HG02970 (cell line): Measurements from ENCODE around the gene ZNF750.

Source experiments
- ATAC-seq: cut with Tn5 transposase; IDR thresholded peaks from one replicate; pipeline ENCODE4 v1.9.1; 2021; ENCODE audit warnings: mild to moderate bottlenecking, moderate library complexity, moderate number of reproducible peaks; ENCODE audit not compliant: unreplicated experiment, low FRiP score

The ZNF750 gene

GRCh38 chr17:82839617-82840292, at the start of gene ZNF750:
TSS of gene ZNF750 (minus strand) at chr17:82840022. CDS start at chr17:82832454, 7,568 bp downstream.
- no peak for ATAC-seq

- no peak for ATAC-seq
Measured at GRCh38 chr17:82888583-82889495, 49.0 kb upstream of the ZNF750 start.

DNA sequence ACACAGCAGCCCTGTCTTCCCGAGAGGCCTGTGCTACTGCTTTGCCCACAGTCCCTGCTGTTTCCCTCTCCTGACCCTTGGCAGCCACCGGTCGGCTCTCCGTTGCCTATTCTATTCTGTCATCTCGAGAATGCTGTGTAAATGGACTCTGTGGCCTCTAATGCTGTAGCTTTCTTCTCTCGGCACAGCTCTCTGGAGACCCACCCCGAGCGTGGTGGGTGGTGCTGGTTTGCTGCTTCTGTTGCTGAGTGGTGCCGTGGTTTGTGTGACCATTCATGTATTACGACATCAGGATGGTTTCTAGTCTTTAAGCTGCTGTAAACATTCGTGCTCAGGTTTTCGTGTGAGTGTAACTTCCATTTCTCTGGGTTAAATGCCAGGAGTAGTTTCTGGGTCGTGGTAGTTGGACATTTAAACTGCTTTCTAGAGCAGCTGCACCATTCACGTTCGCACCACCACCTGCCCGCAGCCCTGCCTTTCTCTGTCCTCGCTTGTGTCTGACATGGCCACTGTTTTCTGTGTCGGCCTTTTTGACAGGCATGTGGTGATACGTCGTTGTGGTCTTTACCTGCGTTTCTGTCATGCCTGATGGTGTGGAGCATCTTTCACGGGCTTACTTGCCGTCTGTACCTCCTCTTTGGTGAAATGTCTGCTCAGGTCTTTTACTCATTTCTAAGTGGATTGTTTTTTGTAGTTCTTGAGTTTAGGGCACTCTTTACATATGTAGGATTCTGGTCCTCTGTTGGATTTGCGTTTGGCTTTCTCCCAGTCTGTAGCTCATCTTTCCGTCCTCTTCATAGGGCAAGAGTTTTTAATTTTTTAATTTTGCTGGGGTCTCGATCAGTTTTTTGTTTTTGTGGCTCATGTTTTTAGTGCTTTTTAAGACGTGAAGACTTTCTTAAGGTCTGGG, 47.7 kb upstream of the ZNF750 start:
- no peak for ATAC-seq

GRCh38 chr17:82884970-82885353, 45.1 kb upstream of the ZNF750 start:
- no peak for ATAC-seq

DNA sequence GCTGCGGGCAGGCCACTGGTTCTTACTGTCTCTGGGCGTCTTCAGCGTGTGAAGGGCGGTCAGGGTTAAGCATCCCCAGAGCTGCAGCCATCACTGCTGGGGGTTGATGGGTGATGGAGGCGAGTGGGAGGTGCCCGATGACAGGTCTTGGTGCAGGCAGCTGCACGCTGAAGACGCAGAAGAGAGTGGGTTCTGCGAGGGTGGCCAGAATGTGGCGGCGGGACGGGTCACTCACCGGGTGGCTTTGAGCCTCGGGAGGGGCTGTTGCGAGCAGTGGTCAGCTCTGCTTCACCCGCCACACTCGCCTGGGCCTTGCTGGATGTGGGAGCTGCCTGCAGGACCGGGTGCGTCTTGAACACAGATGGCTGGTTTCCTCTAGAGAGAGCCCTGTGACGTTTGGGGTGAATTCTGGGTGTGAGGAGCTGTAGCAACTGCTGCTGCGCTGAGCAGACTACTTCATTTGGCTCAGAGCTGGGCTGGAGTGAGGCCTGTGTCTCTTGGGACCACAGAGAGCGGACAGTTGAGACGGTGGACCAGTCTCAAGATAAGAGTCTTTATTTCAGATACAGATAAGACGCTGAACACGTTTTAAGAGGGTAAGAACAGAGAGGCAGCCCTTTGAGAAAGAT, 44.6 kb upstream of the ZNF750 start:
- no peak for ATAC-seq

- ATAC-seq: no peak
Measured at GRCh38 chr17:82883419-82884031, 43.7 kb upstream of the ZNF750 start.

GRCh38 chr17:82882715-82883418, 43.0 kb upstream of the ZNF750 start:
- ATAC-seq: no peak

GRCh38 chr17:82881900-82882714, 42.3 kb upstream of the ZNF750 start:
- no peak for ATAC-seq

GRCh38 chr17:82881324-82881823, 41.6 kb upstream of the ZNF750 start:
- no peak for ATAC-seq

DNA sequence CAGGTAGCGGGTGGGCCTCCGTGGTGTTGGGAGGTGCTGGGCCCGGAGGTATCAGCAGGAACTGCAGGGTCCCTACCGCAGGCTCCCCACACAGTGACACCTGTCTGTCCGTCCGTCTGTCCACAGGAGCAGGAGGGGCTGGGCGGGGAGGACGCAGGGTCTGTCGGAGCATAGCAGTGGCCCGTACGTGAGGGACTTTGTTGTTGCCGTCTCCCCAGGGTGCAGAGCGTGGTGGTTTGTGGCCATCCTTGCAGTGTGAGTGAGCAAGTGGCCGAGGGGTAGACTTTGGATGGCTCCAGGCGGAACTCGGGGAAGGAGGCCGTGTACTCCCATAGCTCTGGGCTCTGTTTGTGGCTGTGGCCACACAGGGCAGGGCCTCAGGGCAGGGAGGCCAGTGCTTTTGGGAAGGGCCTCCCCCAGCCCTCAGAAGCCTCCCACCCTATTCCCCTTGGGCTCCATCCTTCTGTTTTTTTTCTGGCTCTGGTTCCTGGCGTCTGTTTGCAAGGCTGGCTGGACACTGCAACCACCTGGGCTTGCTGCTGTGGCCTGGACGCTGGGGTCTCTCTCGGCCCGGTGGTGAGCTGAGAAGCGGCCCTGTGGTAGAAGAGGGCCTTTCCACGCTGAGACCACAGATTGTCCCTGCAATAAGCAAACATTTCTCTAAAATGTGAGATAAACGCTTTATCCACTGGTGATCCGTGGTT, 41.0 kb upstream of the ZNF750 start:
- no peak for ATAC-seq

DNA sequence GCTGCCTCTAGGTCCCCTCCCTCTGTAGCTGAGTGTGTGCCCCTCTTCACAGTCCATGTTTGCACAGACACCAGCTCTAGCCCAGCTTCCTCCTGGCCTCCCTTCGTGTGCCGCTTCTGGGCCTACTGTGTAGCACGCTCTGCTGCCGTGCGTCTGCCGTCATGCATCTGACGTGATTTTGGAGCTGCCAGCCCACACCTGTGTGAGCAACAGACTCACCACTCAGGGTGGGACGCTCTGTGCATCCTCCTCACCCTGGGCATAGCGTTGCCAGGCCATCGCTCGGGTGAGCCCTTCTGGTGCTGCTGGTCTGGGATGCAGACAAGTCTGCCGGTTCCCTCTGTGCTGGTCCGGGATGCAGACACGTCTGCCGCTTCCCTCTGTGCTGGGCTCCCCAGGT, 39.4 kb upstream of the ZNF750 start:
- ATAC-seq: no peak

GRCh38 chr17:82878527-82878926, 38.7 kb upstream of the ZNF750 start:
- no peak for ATAC-seq

- no peak for ATAC-seq
Measured at GRCh38 chr17:82876602-82877379, 37.0 kb upstream of the ZNF750 start.

- ATAC-seq: no peak
Measured at GRCh38 chr17:82876149-82876548, 36.3 kb upstream of the ZNF750 start.

DNA sequence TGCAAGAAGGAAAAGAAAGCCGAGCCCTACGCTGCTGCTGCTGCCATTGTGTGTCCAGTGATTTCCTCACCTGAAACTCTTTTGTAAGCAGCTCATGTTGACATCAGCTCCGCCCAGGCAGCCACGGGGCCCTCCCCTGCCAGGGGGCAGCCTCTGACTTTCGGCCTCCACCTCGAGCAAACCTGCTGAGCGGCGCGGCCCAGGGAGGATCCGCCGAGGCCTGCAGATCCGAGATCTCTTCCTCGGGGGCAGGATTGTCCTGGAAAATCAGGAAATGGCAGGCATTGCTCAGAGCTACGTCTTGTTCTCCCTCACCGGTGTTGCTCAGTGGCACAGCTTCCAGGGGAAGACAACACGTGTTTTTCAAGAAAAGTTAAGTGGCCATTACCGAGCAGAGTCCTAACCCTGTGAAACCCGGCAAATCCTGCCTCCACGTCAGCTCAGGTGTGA, 35.6 kb upstream of the ZNF750 start:
- no peak for ATAC-seq

DNA sequence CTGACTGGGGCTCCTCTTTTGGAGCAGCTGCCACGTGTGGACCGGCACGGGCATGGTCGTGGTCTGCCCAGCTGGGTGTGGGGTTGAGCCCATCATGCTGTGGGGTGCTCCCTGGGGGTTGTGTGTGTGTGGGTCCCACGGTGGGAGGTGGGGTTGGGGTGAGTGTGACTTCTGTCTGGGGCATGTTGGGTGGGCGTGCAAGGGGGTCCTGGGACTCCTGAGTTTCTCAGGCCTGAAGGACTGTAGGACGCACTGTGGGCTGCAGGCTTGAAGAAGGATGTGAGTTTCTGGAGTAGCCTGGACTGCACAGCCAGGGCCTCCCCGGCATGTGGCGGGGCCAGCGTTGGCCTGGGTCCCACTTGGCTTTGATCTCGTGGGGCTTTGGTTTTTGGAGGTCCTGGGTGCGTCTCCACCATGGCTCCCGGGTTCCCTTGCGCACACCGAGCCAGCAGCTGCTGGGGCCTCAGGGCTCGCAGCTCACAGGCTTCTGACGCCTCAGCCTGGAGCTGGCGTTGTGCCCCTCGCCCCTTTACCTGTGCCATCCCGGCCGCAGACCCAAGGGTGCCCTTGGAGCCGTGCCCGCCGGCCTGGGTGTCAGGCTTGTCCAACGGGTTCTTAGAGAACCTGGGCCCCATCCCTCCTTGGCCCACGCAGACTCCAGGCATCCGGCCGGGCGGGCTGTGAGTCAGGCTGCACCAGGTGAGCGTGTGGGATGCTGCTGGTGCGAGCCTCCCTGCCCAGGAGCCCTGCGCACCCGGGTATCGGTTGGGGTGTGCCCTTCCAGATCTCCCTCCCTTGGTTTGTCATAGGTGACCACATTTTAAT, 34.4 kb upstream of the ZNF750 start:
- ATAC-seq: no peak
